ENCODE measurements around the gene TMEM123. TPM values are rescaled to one million over a fixed set of nuclear protein-coding genes. Genes with fewer than 3 reads are reported as not detected.

TMEM123 gene
- total and polyA plus RNA-seq, 2 donors from 2014 or later, result 57.0 to 143 TPM

- peak; percentile 66 for TF ChIP-seq CTCF (IDR thresholded peaks at IDR 0.05; ENCODE audit: borderline replicate concordance, extremely low read depth, insufficient read depth)
Observed at GRCh38 chr11:102495161-102496042, 42.8 kb upstream of the TMEM123 start.

GRCh38 chr11:102494216-102494615, 41.7 kb upstream of the TMEM123 start:
- DNase-seq, result no peak
- no peak overlapping the region for H3K27ac ChIP-seq (ENCODE audit: low read depth in 2 of 2, low read length in 2 of 2)
- no peaks in the 10 kb centered on the region for H3K36me3 ChIP-seq (ENCODE audit: control insufficient read depth in 2 of 3, insufficient read depth in 3 of 3, low read length in 3 of 3)
- no peak for TF ChIP-seq CTCF (IDR thresholded peaks at IDR 0.05; ENCODE audit: borderline replicate concordance, extremely low read depth, insufficient read depth)
- H3K4me1 ChIP-seq (ENCODE audit: control insufficient read depth in 2 of 3, insufficient read depth in 2 of 3, low read depth in 1 of 3, low read length in 3 of 3), result peaks cover 0 to 4% (median 0%) of the 10 kb centered on the region in 3 donors
- no peaks in the 10 kb centered on the region for H3K27me3 ChIP-seq (ENCODE audit: control insufficient read depth, insufficient read depth, low read length)
- no peak for FAIRE-seq
- no peak overlapping the region for H3K4me3 ChIP-seq (ENCODE audit: low read length in 3 of 3)
- no peak overlapping the region for H3K9ac ChIP-seq (ENCODE audit: low read length in 3 of 3)
- intact Hi-C loops (cut with DNase I), result loop anchor here (10.0 kb wide), 1 partner anchor 129 kb away; no protein-coding TSS in a partner anchor
- H3K9me3 ChIP-seq (ENCODE audit: control insufficient read depth in 2 of 3, insufficient read depth in 1 of 3, low read length in 3 of 3), result no peaks in the 10 kb centered on the region

More at GRCh38 chr11:102495161-102496042, 42.8 kb upstream of the TMEM123 start:
- H3K36me3 ChIP-seq (ENCODE audit: control insufficient read depth in 2 of 3, insufficient read depth in 3 of 3, low read length in 3 of 3), result no peaks in the 10 kb centered on the region
- H3K9ac ChIP-seq (ENCODE audit: low read length in 3 of 3), result no peak overlapping the region
- no peaks in the 10 kb centered on the region for H3K9me3 ChIP-seq (ENCODE audit: control insufficient read depth in 2 of 3, insufficient read depth in 1 of 3, low read length in 3 of 3)
- peak in 3 of 5 donors; percentile 27 to 93 (median 84) for DNase-seq
- H3K27me3 ChIP-seq (ENCODE audit: control insufficient read depth, insufficient read depth, low read length), result no peaks in the 10 kb centered on the region
- peaks cover 0 to 4% (median 0%) of the 10 kb centered on the region in 3 donors for H3K4me1 ChIP-seq (ENCODE audit: control insufficient read depth in 2 of 3, insufficient read depth in 2 of 3, low read depth in 1 of 3, low read length in 3 of 3)
- peak; percentile 97 for FAIRE-seq
- H3K27ac ChIP-seq (ENCODE audit: low read depth in 2 of 2, low read length in 2 of 2), result no peak overlapping the region
- H3K4me3 ChIP-seq (ENCODE audit: low read length in 3 of 3), result no peak overlapping the region
- intact Hi-C loops (cut with DNase I), result loop anchor here (10.0 kb wide), 1 partner anchor 131 kb away; no protein-coding TSS in a partner anchor

- no peaks in the 10 kb centered on the region for H3K9me3 ChIP-seq (ENCODE audit: control insufficient read depth in 2 of 3, insufficient read depth in 1 of 3, low read length in 3 of 3)
- no peaks in the 10 kb centered on the region for H3K27me3 ChIP-seq (ENCODE audit: control insufficient read depth, insufficient read depth, low read length)
- DNase-seq, result peak in 2 of 5 donors; percentile 35 to 42
- H3K27ac ChIP-seq (ENCODE audit: low read depth in 2 of 2, low read length in 2 of 2), result no peak overlapping the region
- H3K4me3 ChIP-seq (ENCODE audit: low read length in 3 of 3), result no peak overlapping the region
- intact Hi-C loops (cut with DNase I), result loop anchor here (10.0 kb wide), 1 partner anchor 129 kb away; no protein-coding TSS in a partner anchor
- FAIRE-seq, result no peak
- no peaks in the 10 kb centered on the region for H3K36me3 ChIP-seq (ENCODE audit: control insufficient read depth in 2 of 3, insufficient read depth in 3 of 3, low read length in 3 of 3)
- H3K9ac ChIP-seq (ENCODE audit: low read length in 3 of 3), result no peak overlapping the region
- no peak for TF ChIP-seq CTCF (IDR thresholded peaks at IDR 0.05; ENCODE audit: borderline replicate concordance, extremely low read depth, insufficient read depth)
- H3K4me1 ChIP-seq (ENCODE audit: control insufficient read depth in 2 of 3, insufficient read depth in 2 of 3, low read depth in 1 of 3, low read length in 3 of 3), result peaks cover 0 to 4% (median 0%) of the 10 kb centered on the region in 3 donors
Observed at GRCh38 chr11:102493524-102493923, 41.0 kb upstream of the TMEM123 start.
